Gastroesophageal sphincter (tissue), 3 donors: ENCODE data around the gene SHISAL2B.

Source experiments
- CTCF ChIP-seq, 4 experiments: fragments of 200-600 bp in 2 of 4; fragments of 450-650 bp in 2 of 4; sonication (generic) in 1 of 4; IDR thresholded peaks; one replicate each; pipeline ENCODE4 v1.5.1; 2017 to 2019; ENCODE audit warnings: antibody characterized with exemption in 4 of 4, mild to moderate bottlenecking in 2 of 4, moderate library complexity in 2 of 4
- POLR2AphosphoS5 ChIP-seq: sonication (generic); formaldehyde crosslinking; IDR thresholded peaks from one replicate; pipeline ENCODE4 v1.6.1; 2017; ENCODE audit warnings: antibody characterized with exemption

GRCh38 chr5:64671678-64672077 is 18.6 kb upstream of the SHISAL2B start:
- TF ChIP-seq CTCF (IDR thresholded peaks at IDR 0.05) (no peak), POLR2AphosphoS5 (no peak)
